ENCODE measurements around the gene SDK1.

Gene SDK1

DNA sequence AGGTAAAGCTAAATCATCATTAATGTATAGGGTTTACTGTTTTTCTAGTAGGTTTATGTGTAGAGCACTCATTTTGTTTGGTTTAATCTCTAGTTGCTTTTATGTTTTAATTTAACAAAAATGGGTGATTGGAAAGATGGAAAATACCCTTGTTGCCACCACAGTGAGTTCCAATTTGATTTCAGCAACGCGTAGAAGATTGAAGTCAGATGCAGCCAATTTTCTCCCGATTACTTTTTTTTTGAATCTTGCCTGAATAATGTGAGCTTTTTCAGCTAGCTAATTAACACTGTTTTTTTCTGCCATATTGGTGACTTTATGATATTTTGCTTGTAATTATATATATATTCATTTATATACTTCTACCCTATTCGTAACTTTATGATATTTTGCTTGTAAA lies 293.8 kb downstream of the SDK1 start:
- DNase-seq = no peak

DNA sequence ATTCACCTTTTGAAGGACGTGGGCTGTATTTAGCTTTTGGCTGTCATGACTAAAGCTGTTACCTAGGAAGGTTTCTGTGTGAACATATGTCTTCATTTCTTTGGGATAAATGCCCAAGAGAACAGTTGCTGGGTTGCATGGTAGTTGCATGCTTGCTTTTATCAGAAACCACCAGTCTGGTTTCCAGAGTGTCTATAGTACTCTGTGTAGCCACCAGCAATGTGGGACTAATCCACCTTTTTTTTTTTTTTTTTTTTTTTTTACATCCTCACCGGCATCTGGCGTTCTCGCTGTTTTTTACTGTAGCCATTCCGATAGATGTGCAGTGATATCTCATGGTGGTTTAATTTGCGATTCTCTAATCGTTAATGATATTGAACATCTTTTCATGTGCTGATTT lies 297.8 kb downstream of the SDK1 start:
- no peak for DNase-seq

- DNase-seq = no peak
Observed at GRCh38 chr7:3605222-3605621, 304.2 kb downstream of the SDK1 start.

DNA sequence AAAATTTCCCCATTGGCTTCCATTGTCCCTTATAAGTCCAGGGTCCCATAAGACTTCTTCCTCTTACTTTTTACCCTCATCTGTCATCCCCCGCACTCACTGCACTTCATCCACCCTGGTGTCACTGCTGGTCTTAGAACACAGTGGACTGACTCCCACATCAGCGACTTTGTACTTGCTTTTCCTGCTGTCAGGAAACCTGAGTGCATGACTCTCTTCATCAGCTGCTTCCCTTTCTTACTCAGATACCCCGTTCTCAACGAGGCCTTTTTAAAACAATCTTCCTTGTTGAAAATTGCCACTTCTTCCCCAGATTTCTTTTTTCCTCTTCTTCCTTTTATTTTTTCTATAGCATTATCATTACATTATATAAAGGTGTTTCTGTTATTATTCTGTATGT lies 305.4 kb downstream of the SDK1 start:
- DNase-seq = no peak

DNA sequence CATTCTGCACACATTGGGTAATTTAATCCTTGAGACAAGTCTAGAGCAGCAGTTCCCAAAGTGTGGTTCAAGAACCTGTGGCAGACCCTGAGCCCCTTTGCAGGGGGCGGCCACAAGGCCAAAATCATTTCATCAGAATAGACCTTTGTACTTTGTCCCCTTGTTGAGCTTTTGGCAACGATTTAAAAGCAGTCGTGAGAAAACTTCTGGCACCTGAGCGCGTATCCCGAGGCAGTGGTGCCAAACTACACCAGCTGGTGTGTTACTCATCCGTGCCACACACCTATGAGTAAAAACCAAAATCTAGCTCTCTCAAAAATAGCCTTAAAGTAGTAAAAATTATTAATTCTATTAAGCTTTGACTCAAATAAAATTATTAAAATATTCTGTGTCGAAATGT lies 306.8 kb downstream of the SDK1 start:
- no peak for DNase-seq

GRCh38 chr7:3616306-3616705 lies 315.3 kb downstream of the SDK1 start:
- DNase-seq = no peak

DNA sequence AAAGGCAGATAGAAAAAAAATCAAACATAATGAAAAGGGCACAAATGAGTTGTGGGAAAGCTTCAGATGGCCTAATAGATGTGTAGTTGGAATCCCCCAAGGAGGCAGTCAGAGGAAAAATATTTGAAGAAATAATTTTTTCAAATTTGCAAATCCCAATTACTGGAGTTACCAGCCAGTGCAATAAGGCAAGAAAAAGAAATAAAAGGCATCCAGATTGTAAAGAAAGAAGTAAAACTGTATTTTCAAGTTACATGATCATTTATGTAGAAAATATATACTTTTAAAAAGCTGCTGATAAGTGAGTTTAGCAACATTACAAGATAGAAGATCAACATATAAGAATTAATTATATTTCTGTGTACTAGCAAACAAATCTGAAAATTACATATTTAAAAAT lies 329.0 kb downstream of the SDK1 start:
- no peak for DNase-seq

GRCh38 chr7:3634396-3634795 lies 333.3 kb downstream of the SDK1 start:
- no peak for DNase-seq

GRCh38 chr7:3636131-3636860 lies 335.2 kb downstream of the SDK1 start:
- no peak for DNase-seq

DNA sequence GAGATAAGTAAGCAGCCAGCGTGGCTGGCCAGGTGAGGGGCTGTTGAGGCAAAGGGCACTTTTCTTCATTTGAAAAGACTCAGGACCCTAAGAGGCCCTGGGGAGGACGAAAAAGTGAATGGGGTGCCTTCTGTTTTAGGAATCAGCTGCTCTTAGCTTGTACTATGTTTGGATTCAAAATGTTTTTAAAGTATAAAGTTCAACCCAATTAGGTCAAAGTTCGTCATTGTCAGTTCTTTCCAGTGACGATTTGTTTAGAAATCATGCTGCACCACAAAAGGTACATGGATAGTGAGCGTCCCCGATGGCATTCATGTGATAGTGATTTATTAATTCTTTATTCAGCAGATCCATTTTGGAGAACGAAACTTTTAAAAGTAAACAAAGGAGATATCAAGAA lies 338.2 kb downstream of the SDK1 start:
- DNase-seq = no peak

GRCh38 chr7:3641582-3641981 lies 340.5 kb downstream of the SDK1 start:
- no peak for DNase-seq

GRCh38 chr7:3643091-3643490 lies 342.0 kb downstream of the SDK1 start:
- no peak for DNase-seq

DNA sequence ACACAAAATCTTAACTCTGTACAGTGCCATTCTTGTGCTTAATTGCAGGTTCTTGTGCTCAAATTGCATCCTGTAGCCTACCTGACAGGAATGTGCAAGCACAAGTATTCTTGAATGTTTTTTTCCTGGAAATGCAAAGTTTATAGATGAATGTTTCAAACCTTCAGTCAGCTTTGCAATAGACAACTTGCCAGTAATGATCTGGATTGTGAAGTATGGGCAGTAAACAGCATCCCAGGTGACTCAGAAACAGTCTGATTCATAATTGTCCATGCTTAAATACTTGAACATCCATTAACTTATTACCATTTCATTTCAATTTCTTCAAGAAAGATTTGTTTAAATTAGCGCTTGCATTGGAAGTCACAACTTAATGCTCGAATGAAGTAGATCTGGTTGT lies 347.2 kb downstream of the SDK1 start:
- DNase-seq = no peak

- no peak for DNase-seq
Observed at GRCh38 chr7:3649250-3649649, 348.2 kb downstream of the SDK1 start.

- no peak for DNase-seq
Observed at GRCh38 chr7:3649678-3650440, 348.8 kb downstream of the SDK1 start.

DNA sequence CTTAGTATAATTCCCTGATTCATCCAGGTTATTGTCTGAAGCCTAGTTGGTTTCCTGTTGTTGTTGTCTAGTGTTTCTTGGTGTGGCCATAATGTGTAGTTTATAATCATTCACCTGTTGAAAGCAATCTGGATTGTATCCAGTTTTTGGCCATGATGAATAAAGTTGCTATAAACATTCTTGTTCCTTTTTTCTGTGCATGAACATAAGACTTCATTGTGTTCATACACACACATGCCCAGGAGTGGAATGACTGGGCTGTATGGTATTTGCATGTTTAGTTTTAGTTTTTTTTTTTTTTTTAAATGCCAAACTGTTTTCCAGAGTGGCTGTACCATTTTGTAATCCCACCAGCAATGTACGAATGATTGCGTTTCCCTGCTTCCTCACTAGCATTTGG lies 349.8 kb downstream of the SDK1 start:
- no peak for DNase-seq

- no peak for DNase-seq
Observed at GRCh38 chr7:3655635-3656034, 354.6 kb downstream of the SDK1 start.

GRCh38 chr7:3657206-3657605 lies 356.2 kb downstream of the SDK1 start:
- DNase-seq = no peak

DNA sequence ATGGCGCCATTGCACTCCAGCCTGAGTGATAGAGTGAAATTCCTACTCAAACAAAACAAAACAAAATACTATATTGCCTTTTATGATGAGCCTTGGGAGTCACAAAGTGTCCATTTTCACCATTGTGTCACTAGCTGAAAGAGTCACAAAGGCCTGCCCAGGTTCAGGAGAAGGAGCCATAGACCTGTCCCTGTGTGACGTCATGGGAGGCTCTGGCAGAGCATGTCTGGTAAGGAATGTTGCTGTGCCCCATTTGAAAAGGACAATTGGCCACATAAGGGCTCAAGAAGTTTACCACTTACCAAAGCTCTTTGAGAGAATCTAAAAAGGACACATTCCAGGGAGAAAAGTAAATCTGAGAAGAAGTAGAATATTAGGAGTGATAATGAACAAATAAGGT lies 367.7 kb downstream of the SDK1 start:
- DNase-seq = no peak

GRCh38 chr7:3670898-3671297 lies 369.8 kb downstream of the SDK1 start:
- DNase-seq = no peak

DNA sequence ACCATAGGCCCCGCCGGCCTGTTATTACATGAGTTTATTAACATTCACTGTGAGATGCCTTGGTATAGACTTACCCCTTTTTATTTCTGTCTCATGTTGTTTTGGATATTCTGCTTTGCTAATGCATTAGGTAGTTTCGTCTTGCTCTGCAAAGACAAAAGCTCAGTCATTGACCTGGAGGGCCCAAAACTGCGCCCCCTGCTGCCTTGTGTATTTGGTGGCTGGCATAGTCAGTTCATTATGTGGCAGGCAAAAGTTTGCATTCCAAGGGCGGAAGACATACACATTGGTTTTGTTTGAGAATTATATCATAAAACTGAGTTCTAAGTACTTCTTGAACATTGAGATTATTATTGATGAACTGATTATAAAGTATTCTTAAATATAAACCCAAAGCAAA lies 372.5 kb downstream of the SDK1 start:
- peak in 2 of 14 donors; percentile 4 to 17 for DNase-seq

- DNase-seq = no peak
Observed at GRCh38 chr7:3678314-3678810, 377.3 kb downstream of the SDK1 start.

DNA sequence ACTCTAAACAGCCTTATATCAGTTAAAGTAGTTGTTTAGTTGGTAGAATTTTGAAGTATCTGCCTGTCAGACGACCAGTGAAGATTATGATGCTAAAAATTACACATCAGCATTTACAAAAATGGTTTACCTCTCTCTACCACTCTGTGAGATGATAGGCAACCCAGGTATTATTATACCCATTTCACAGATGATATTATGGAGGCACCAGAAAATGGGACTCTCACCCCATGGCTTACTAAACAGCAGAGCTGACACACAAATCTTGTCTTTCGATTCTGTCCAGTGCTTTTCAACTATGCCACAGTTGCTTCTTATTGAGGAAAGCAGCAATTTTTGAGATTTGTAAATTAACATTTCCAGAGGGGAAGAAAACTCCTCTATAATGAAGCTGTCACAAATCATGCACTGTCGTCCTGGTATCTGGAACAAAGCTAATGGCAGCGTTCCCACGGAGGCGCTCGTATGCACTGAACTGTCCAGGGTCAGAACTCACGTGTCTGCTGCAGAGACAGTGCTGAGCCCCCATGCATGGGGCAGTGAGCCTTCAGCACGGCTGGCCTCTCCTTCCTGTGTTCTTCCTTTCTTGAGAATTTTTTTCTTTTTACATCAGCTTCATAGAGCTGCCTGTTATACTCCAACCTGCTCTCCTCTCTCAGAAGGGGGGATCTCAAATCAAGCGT lies 381.1 kb downstream of the SDK1 start:
- DNase-seq = no peak

Data from C1 segment of cervical spinal cord (tissue), 14 donors.